ENCODE results near the gene HDAC4. TPM values are rescaled to one million over a fixed set of nuclear protein-coding genes. Genes with fewer than 3 reads are reported as not detected.

HDAC4 gene
- total RNA-seq, 2 donors from 2014 or later = 9.3 to 139 TPM

GRCh38 chr2:239061824-239062570 lies 338.8 kb downstream of the HDAC4 start:
- Histone ChIP-seq H3K27ac (no peak overlapping the region), H3K27me3 (no peaks in the 10 kb centered on the region), H3K9me3 (no peaks in the 10 kb centered on the region), H3K4me1 (no peaks in the 10 kb centered on the region), H3K36me3 (replicated peaks in 1 of 2; ENCODE audit: insufficient read depth in 1 of 2, low read depth in 2 of 2) (peaks cover 0 to 7% of the 10 kb centered on the region in 2 donors), H3K4me3 (no peak overlapping the region)
- TF ChIP-seq, protein P1, sequence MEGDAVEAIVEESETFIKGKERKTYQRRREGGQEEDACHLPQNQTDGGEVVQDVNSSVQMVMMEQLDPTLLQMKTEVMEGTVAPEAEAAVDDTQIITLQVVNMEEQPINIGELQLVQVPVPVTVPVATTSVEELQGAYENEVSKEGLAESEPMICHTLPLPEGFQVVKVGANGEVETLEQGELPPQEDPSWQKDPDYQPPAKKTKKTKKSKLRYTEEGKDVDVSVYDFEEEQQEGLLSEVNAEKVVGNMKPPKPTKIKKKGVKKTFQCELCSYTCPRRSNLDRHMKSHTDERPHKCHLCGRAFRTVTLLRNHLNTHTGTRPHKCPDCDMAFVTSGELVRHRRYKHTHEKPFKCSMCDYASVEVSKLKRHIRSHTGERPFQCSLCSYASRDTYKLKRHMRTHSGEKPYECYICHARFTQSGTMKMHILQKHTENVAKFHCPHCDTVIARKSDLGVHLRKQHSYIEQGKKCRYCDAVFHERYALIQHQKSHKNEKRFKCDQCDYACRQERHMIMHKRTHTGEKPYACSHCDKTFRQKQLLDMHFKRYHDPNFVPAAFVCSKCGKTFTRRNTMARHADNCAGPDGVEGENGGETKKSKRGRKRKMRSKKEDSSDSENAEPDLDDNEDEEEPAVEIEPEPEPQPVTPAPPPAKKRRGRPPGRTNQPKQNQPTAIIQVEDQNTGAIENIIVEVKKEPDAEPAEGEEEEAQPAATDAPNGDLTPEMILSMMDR (IDR thresholded peaks at IDR 0.05) = no peak
- ATAC-seq (no peak), DNase-seq (no peak)
- 80 to 90% methylated on average over 16 to 30 of the region's 30 CpGs for WGBS, 2 donors
- intact Hi-C loops (cut with DNase I) = no loop called here

DNA sequence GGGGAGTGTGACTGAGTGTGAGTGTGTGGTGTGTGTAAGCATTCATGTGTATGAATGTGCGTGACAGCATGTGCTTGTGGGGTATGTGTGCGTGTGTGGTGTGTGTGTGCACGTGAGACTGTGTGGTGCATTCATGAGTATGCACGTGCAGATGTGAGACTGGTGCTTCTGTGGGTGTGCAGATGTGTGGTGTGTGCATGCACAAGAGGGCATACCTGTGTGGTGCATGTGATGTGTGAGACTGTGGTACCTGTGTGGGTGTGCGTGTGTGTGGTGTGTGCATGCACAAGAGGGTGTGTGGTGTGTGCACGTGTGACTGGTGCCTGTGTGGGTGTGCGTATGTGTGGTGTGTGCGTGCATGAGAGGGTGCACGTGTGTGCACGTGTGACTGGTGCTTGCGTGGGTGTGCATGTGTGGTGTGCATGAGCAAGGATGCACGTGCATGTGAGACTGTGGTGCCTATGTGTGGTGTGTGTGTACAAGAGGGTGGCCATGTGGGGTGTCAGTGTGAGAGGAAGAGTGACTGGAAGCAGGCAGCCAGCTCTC lies 339.6 kb downstream of the HDAC4 start:
- intact Hi-C loops (cut with DNase I) = no loop called here
- peaks cover 0 to 1% of the 10 kb centered on the region in 2 donors for H3K36me3 ChIP-seq (replicated peaks in 1 of 2; ENCODE audit: insufficient read depth in 1 of 2, low read depth in 2 of 2)
- 89 to 94% methylated on average over 12 of the region's 12 CpGs for WGBS, 2 donors
- H3K27me3 ChIP-seq = no peaks in the 10 kb centered on the region
- H3K27ac ChIP-seq = no peak overlapping the region
- ATAC-seq (no peak), DNase-seq (no peak)
- no peak for TF ChIP-seq POLR2A (IDR thresholded peaks at IDR 0.05)
- TF ChIP-seq, protein P1 (IDR thresholded peaks at IDR 0.05) = no peak
- H3K4me1 ChIP-seq = no peaks in the 10 kb centered on the region
- H3K9me3 ChIP-seq = no peaks in the 10 kb centered on the region
- H3K4me3 ChIP-seq = no peak overlapping the region

- intact Hi-C loops (cut with DNase I) = no loop called here
- Histone ChIP-seq H3K4me1 (no peaks in the 10 kb centered on the region), H3K9me3 (no peaks in the 10 kb centered on the region), H3K27ac (no peak overlapping the region), H3K27me3 (no peaks in the 10 kb centered on the region), H3K36me3 (replicated peaks in 1 of 2; ENCODE audit: insufficient read depth in 1 of 2, low read depth in 2 of 2) (no peaks in the 10 kb centered on the region), H3K4me3 (no peak overlapping the region)
- 89 to 97% methylated on average over 16 of the region's 21 CpGs for WGBS, 2 donors
- TF ChIP-seq, protein P1 (IDR thresholded peaks at IDR 0.05) = no peak
- TF ChIP-seq POLR2A (IDR thresholded peaks at IDR 0.05) = no peak
- ATAC-seq = no peak
- no peak for DNase-seq
Observed at GRCh38 chr2:239060676-239061075, 340.1 kb downstream of the HDAC4 start.

DNA sequence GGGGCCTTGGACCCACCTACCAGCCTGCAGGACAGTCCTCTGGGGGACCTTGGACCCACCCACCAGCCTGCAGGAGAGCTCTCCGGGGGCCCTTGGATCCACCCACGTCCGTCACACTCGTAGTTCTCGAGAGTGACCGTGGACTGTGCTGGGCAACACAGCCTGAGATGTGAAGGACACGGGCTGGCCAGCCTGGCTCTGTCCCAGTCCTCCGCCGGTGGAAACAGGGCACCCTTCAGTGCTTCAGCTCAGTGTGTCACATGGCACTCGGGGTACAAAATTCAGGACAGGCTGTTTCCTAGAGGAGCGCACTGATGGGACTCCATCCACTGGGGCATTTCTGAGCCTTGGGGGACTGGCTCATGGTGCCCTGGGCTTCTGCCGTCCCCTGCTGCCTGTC lies 341.0 kb downstream of the HDAC4 start:
- WGBS, 2 donors = 91 to 95% methylated on average over 4 to 12 of the region's 12 CpGs
- intact Hi-C loops (cut with DNase I) = no loop called here
- Histone ChIP-seq H3K9me3 (no peaks in the 10 kb centered on the region), H3K27me3 (no peaks in the 10 kb centered on the region), H3K4me1 (no peaks in the 10 kb centered on the region), H3K27ac (no peak overlapping the region), H3K36me3 (replicated peaks in 1 of 2; ENCODE audit: insufficient read depth in 1 of 2, low read depth in 2 of 2) (no peaks in the 10 kb centered on the region), H3K4me3 (no peak overlapping the region)
- DNase-seq = no peak
- no peak for ATAC-seq
- TF ChIP-seq POLR2A (IDR thresholded peaks at IDR 0.05) = no peak
- TF ChIP-seq, protein P1 (IDR thresholded peaks at IDR 0.05) = no peak

DNA sequence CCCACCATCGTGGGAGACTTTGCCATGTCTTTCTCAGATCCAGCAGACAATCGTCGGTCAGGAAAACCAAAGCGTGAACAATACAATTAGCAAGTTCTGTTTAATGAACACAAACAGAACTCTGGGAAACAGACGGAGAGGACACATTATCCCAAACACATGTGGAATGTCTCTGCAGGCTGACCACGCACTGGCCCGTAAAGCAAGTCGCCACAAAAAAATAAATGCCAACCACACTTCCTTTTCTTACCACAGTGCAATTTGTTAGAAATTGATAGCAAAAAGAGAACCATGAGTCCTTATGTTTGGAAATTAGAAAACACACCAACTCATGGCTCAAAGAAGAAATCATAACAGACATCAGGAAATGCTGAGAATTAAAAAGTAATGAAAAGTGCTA lies 342.1 kb downstream of the HDAC4 start:
- H3K27ac ChIP-seq = no peak overlapping the region
- intact Hi-C loops (cut with DNase I) = no loop called here
- H3K4me1 ChIP-seq = no peaks in the 10 kb centered on the region
- no peak overlapping the region for H3K4me3 ChIP-seq
- H3K9me3 ChIP-seq = no peaks in the 10 kb centered on the region
- DNase-seq = no peak
- no peak for ATAC-seq
- TF ChIP-seq, protein P1 (IDR thresholded peaks at IDR 0.05) = no peak
- no peak for TF ChIP-seq POLR2A (IDR thresholded peaks at IDR 0.05)
- peaks cover 3 to 7% of the 10 kb centered on the region in 2 donors for H3K36me3 ChIP-seq (replicated peaks in 1 of 2; ENCODE audit: insufficient read depth in 1 of 2, low read depth in 2 of 2)
- WGBS, 2 donors = 78 to 96% methylated on average over 8 of the region's 8 CpGs
- no peaks in the 10 kb centered on the region for H3K27me3 ChIP-seq
